Fibroblast of lung (primary cell): ENCODE results near the gene CAMTA1. TPM values are rescaled to one million over a fixed set of nuclear protein-coding genes. Genes with fewer than 3 reads are reported as not detected.

Source experiments
- DNase-seq, 2 donors: peaks; one replicate each; pipeline versions ENCODE4 v3.0.0 to v3.0.0-alpha.2; 2010; ENCODE audit warnings: low read depth in 2 of 2
- H2AFZ ChIP-seq: 2 replicates; pipeline ENCODE4 v1.5.1; 2012; ENCODE audit warnings: low read length, control low read depth, inconsistent platforms
- H3K27ac ChIP-seq: 2 replicates; pipeline ENCODE4 v1.5.1; 2011; ENCODE audit warnings: low read length, control low read depth; ENCODE audit not compliant: insufficient read depth
- H3K27me3 ChIP-seq: 2 replicates; pipeline ENCODE4 v1.5.1; 2011; ENCODE audit warnings: mild to moderate bottlenecking, low read length; ENCODE audit not compliant: control insufficient read depth, insufficient read depth
- H3K36me3 ChIP-seq: 2 replicates; pipeline ENCODE4 v1.5.1; 2011; ENCODE audit warnings: low read length; ENCODE audit not compliant: control insufficient read depth, insufficient read depth
- H3K4me1 ChIP-seq: 2 replicates; pipeline ENCODE4 v1.5.1; 2011; ENCODE audit warnings: low read length; ENCODE audit not compliant: control insufficient read depth, insufficient read depth; ENCODE audit errors: extremely low read depth
- H3K4me2 ChIP-seq: 2 replicates; pipeline ENCODE4 v1.5.1; 2011; ENCODE audit warnings: low read length, control low read depth; ENCODE audit not compliant: insufficient read depth; ENCODE audit errors: extremely low read depth
- H3K4me3 ChIP-seq, 4 experiments: fragments of 200-600 bp in 1 of 4; sonication (generic) in 1 of 4; replicated peaks in 1 of 4; 2 replicates each; pipeline ENCODE4 v1.5.1; 2011 to 2016; ENCODE audit warnings: low read length in 4 of 4, low read depth in 3 of 4, mild to moderate bottlenecking in 3 of 4, control low read depth in 2 of 4, inconsistent platforms in 1 of 4, mixed read lengths in 1 of 4; ENCODE audit not compliant: insufficient read depth in 1 of 4; ENCODE audit errors: control extremely low read depth in 1 of 4
- H3K79me2 ChIP-seq: 2 replicates; pipeline ENCODE4 v1.5.1; 2012; ENCODE audit warnings: mild to moderate bottlenecking, low read length, inconsistent platforms; ENCODE audit not compliant: control insufficient read depth, insufficient read depth
- H3K9ac ChIP-seq: 2 replicates; pipeline ENCODE4 v1.5.1; 2011; ENCODE audit warnings: mild to moderate bottlenecking, low read length, control low read depth; ENCODE audit not compliant: insufficient read depth
- H3K9me3 ChIP-seq: 2 replicates; pipeline ENCODE4 v1.5.1; 2012; ENCODE audit warnings: low read depth, low read length; ENCODE audit not compliant: control insufficient read depth, insufficient read depth
- H4K20me1 ChIP-seq: 2 replicates; pipeline ENCODE4 v1.5.1; 2011; ENCODE audit warnings: low read length; ENCODE audit not compliant: control insufficient read depth, insufficient read depth; ENCODE audit errors: extremely low read depth
- CTCF ChIP-seq, 2 donors: IDR thresholded peaks in 1 of 2; conservative IDR thresholded peaks in 1 of 2; 1 replicate in 1 of 2; 2 replicates in 1 of 2; pipeline ENCODE4 v1.5.1; 2011 to 2012; ENCODE audit warnings: low read length in 2 of 2, control low read depth in 1 of 2, inconsistent platforms in 1 of 2, low read depth in 1 of 2, mild to moderate bottlenecking in 1 of 2
- EZH2 ChIP-seq: IDR thresholded peaks from 2 replicates; pipeline ENCODE4 v1.5.1; 2012; ENCODE audit warnings: low read length, control low read depth, mild to moderate bottlenecking; ENCODE audit errors: missing control alignments
- polyA plus RNA-seq, 2 donors: library from polyadenylated mRNA; depleted of rRNA in 1 of 2; stranded (reverse) in 1 of 2; unstranded in 1 of 2; fragments of >200 nt; gene quantifications; 2 replicates each; pipeline ENCODE4 v1.2.1, GENCODE V29; 2011 to 2012; ENCODE audit warnings: missing spikeins in 1 of 2
- total RNA-seq: library from RNA; depleted of rRNA; stranded (reverse); fragments of >200 nt; gene quantifications from 2 replicates; pipeline ENCODE4 v1.2.1, GENCODE V29; 2014

The CAMTA1 gene
- total and polyA plus RNA-seq, 2 donors (not counting 1 experiment from before 2014, with no cell fraction given): 47.6 to 86.0 TPM

GRCh38 chr1:7684132-7684531 is 898.9 kb downstream of the CAMTA1 start:
- TF ChIP-seq EZH2: no peak
- TF ChIP-seq CTCF (conservative IDR thresholded peaks at IDR 0.05 in 1 of 2, IDR thresholded peaks at IDR 0.05 in 1 of 2; ENCODE audit: low read depth in 1 of 2, low read length in 2 of 2): no peak
- H3K27ac ChIP-seq: no peak overlapping the region
- H3K4me2 ChIP-seq: no peak overlapping the region
- no peaks in the 10 kb centered on the region for H3K36me3 ChIP-seq
- no peak overlapping the region for H3K4me3 ChIP-seq
- no peak overlapping the region for H3K9ac ChIP-seq
- H3K79me2 ChIP-seq: no peaks in the 10 kb centered on the region
- no peak overlapping the region for H2AFZ ChIP-seq
- no peaks in the 10 kb centered on the region for H3K9me3 ChIP-seq
- H3K4me1 ChIP-seq: no peaks in the 10 kb centered on the region
- no peaks in the 10 kb centered on the region for H4K20me1 ChIP-seq
- DNase-seq: no peak
- peaks cover 4% of the 10 kb centered on the region for H3K27me3 ChIP-seq

GRCh38 chr1:7684861-7685635 is 899.8 kb downstream of the CAMTA1 start:
- Histone ChIP-seq H3K4me2 (no peak overlapping the region), H4K20me1 (no peaks in the 10 kb centered on the region), H3K4me1 (no peaks in the 10 kb centered on the region), H3K79me2 (no peaks in the 10 kb centered on the region), H3K9me3 (no peaks in the 10 kb centered on the region), H3K27ac (no peak overlapping the region), H3K36me3 (no peaks in the 10 kb centered on the region), H2AFZ (no peak overlapping the region), H3K27me3 (peaks cover 4% of the 10 kb centered on the region), H3K9ac (no peak overlapping the region), H3K4me3 (no peak overlapping the region)
- no peak for DNase-seq
- TF ChIP-seq EZH2 (no peak), CTCF (conservative IDR thresholded peaks at IDR 0.05 in 1 of 2, IDR thresholded peaks at IDR 0.05 in 1 of 2; ENCODE audit: low read depth in 1 of 2, low read length in 2 of 2) (no peak)

DNA sequence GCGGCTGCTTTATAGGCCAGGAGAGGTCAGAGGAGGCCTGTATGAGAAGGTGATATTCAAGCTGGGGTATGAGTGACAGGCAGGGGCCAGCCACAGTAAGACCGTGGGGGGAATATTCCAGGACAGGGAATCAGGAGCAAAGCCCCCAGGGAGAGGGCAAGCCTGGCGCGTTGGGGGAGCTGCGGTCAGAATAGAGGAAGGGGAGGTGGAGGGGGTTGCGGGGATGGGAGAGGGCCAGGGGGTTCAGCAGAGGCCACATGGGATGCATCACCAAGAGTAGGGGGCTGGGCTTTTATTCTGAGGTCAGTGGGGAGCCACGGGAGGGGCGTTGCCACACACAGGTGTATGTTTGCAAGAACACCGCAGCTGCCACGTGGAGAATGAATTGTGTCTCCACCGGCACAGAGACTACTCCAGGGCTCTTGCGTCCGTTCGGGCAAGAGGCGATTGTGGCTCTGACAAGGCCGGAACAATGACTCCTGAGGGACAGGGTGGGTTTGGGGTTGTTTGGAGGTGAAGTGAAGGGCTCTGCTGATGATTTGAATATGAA is 901.1 kb downstream of the CAMTA1 start:
- no peak overlapping the region for H3K27ac ChIP-seq
- TF ChIP-seq CTCF (conservative IDR thresholded peaks at IDR 0.05 in 1 of 2, IDR thresholded peaks at IDR 0.05 in 1 of 2; ENCODE audit: low read depth in 1 of 2, low read length in 2 of 2) (no peak), EZH2 (no peak)
- H3K36me3 ChIP-seq: no peaks in the 10 kb centered on the region
- no peaks in the 10 kb centered on the region for H3K79me2 ChIP-seq
- DNase-seq: no peak
- H3K27me3 ChIP-seq: no peaks in the 10 kb centered on the region
- H3K4me2 ChIP-seq: no peak overlapping the region
- no peaks in the 10 kb centered on the region for H4K20me1 ChIP-seq
- H2AFZ ChIP-seq: no peak overlapping the region
- H3K4me3 ChIP-seq: no peak overlapping the region
- H3K9ac ChIP-seq: no peak overlapping the region
- no peaks in the 10 kb centered on the region for H3K4me1 ChIP-seq
- H3K9me3 ChIP-seq: no peaks in the 10 kb centered on the region
